AG04450 (cell line): ENCODE data around the gene RBP3. TPM values are rescaled to one million over a fixed set of nuclear protein-coding genes. Genes with fewer than 3 reads are reported as not detected.

Experiments
- CTCF ChIA-PET: fragments of 300-600, 350-600 bp; formaldehyde crosslinking; extraction: SDS; loops from one replicate; lab custom pipeline; 2022; ENCODE audit warnings: antibody characterized with exemption, inconsistent platforms; lab: Charles Lee
- POLR2A ChIA-PET: fragments of 350-600 bp; formaldehyde crosslinking; extraction: SDS; loops from one replicate; lab custom pipeline; 2021; ENCODE audit warnings: antibody characterized with exemption, inconsistent platforms; lab: Yijun Ruan, JAX
- DNase-seq: peaks from one replicate; pipeline ENCODE4 v3.0.0-alpha.2; 2011; ENCODE audit warnings: low read depth, low spot score
- H3K27ac ChIP-seq: one replicate; pipeline ENCODE4 v1.5.1; 2012; ENCODE audit warnings: low read depth, low read length, control low read depth
- H3K27me3 ChIP-seq: one replicate; pipeline ENCODE4 v1.6.0; 2012; ENCODE audit warnings: low read length; ENCODE audit not compliant: control insufficient read depth, insufficient read depth
- H3K4me3 ChIP-seq: 2 replicates; pipeline ENCODE4 v1.5.1; 2011; ENCODE audit warnings: mild to moderate bottlenecking, low read depth, low read length, control low read depth
- H3K9me3 ChIP-seq: 2 replicates; pipeline ENCODE4 v1.5.1; 2012; ENCODE audit warnings: low read length; ENCODE audit not compliant: control insufficient read depth, insufficient read depth
- CTCF ChIP-seq: IDR thresholded peaks from 2 replicates; pipeline ENCODE4 v1.5.1; 2011; ENCODE audit warnings: low read depth, low read length, control low read depth, inconsistent platforms
- polyA plus RNA-seq: library from polyadenylated mRNA; depleted of rRNA; stranded (reverse); fragments of >200 nt; gene quantifications from 2 replicates; pipeline ENCODE4 v1.2.3, GENCODE V29; 2011

The RBP3 gene
- polyA plus RNA-seq, 1 experiment, result not detected

- ChIA-PET POLR2A (no interaction called here), CTCF (no interaction called here)
- Histone ChIP-seq H3K27me3 (no peaks in the 10 kb centered on the region), H3K27ac (no peak overlapping the region), H3K9me3 (no peaks in the 10 kb centered on the region), H3K4me3 (no peak overlapping the region)
- no peak for TF ChIP-seq CTCF
- DNase-seq, result no peak
Observed at GRCh38 chr10:47331491-47331890, 16.7 kb upstream of the RBP3 start.

- Histone ChIP-seq H3K9me3 (no peaks in the 10 kb centered on the region), H3K4me3 (no peak overlapping the region), H3K27ac (no peak overlapping the region), H3K27me3 (no peaks in the 10 kb centered on the region)
- DNase-seq, result no peak
- TF ChIP-seq CTCF, result no peak
- ChIA-PET POLR2A (no interaction called here), CTCF (no interaction called here)
Observed at GRCh38 chr10:47331954-47332353, 16.2 kb upstream of the RBP3 start.

- POLR2A ChIA-PET, result no interaction called here
Observed at GRCh38 chr10:47332371-47332770, 15.8 kb upstream of the RBP3 start.

GRCh38 chr10:47332946-47333345 is 15.2 kb upstream of the RBP3 start:
- no peak for TF ChIP-seq CTCF
- Histone ChIP-seq H3K4me3 (no peak overlapping the region), H3K27me3 (no peaks in the 10 kb centered on the region), H3K27ac (no peak overlapping the region), H3K9me3 (no peaks in the 10 kb centered on the region)
- ChIA-PET POLR2A (no interaction called here), CTCF (interaction anchor here (0.8 to 1.0 kb wide), 2 partner anchors 42 to 308 kb away, joined by 3 to 5 read pairs; no protein-coding TSS in a partner anchor)
- DNase-seq, result no peak

More at GRCh38 chr10:47332371-47332770, 15.8 kb upstream of the RBP3 start:
- no peak for DNase-seq
- H3K27me3 ChIP-seq, result no peaks in the 10 kb centered on the region
- H3K9me3 ChIP-seq, result no peaks in the 10 kb centered on the region
- TF ChIP-seq CTCF, result no peak
- CTCF ChIA-PET, result interaction anchor here (1.0 kb wide), 1 partner anchor 308 kb away, joined by 5 read pairs; no protein-coding TSS in a partner anchor
- no peak overlapping the region for H3K4me3 ChIP-seq
- no peak overlapping the region for H3K27ac ChIP-seq

GRCh38 chr10:47333532-47333931 is 14.6 kb upstream of the RBP3 start:
- no peak for TF ChIP-seq CTCF
- no peaks in the 10 kb centered on the region for H3K9me3 ChIP-seq
- DNase-seq, result no peak
- no peak overlapping the region for H3K27ac ChIP-seq
- no peak overlapping the region for H3K4me3 ChIP-seq
- CTCF ChIA-PET, result interaction anchor here (0.8 to 1.0 kb wide), 2 partner anchors 41 to 309 kb away, joined by 3 to 5 read pairs; no protein-coding TSS in a partner anchor
- POLR2A ChIA-PET, result no interaction called here
- H3K27me3 ChIP-seq, result no peaks in the 10 kb centered on the region
